Measurements from ENCODE around the gene RGS19.

DNA sequence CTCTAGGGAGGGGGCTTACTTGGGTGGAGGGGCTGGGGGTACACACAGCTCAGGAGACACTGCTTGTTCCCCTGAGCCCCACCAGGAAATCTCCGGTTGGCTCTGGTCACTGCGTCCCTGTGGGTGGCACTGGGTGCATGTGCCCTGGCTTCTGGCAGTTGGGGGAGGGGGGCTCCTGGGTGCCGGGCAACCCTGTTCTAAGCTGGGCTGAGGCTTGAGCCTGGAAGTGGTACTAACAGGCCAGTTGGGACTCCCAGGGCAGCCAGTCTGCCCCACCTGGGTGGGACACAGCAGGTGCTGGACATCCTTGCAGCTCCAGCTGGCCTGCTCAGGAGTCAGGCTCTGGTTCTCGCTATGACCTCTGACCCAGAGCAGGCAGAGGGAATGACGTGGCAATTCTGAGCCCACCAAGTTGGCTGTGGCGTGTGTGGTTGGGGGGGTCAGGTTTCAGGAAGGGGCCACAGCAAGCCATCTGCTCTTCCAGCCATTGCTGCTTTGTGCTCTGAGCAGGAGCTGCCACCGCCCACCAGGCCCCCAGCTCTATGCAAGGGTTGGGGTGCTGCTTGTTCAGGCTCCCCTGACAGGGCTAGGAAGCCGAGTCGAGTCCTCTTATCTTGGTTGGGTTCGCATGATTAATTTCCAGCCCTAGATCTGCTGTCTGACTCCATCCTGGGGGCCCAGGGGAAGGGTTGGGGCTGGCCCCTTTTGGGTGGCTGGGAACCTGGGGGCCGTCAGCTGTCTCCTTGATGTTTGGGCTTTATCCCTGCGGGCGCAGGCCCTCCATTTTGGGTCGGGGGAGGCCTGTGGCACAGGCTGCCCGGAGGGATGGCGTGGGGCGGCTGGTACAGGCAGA lies 42.7 kb downstream of the RGS19 start:
- TF ChIP-seq, protein P1, sequence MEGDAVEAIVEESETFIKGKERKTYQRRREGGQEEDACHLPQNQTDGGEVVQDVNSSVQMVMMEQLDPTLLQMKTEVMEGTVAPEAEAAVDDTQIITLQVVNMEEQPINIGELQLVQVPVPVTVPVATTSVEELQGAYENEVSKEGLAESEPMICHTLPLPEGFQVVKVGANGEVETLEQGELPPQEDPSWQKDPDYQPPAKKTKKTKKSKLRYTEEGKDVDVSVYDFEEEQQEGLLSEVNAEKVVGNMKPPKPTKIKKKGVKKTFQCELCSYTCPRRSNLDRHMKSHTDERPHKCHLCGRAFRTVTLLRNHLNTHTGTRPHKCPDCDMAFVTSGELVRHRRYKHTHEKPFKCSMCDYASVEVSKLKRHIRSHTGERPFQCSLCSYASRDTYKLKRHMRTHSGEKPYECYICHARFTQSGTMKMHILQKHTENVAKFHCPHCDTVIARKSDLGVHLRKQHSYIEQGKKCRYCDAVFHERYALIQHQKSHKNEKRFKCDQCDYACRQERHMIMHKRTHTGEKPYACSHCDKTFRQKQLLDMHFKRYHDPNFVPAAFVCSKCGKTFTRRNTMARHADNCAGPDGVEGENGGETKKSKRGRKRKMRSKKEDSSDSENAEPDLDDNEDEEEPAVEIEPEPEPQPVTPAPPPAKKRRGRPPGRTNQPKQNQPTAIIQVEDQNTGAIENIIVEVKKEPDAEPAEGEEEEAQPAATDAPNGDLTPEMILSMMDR (conservative IDR thresholded peaks at IDR 0.05; ENCODE audit: low read depth, low read length) = no peak
- no peak for TF ChIP-seq EZH2 (IDR thresholded peaks at IDR 0.05; ENCODE audit: low read length, unreplicated experiment)

Data from PC-3 (cell line).